Measurements from ENCODE around the gene NAA80. TPM values are rescaled to one million over a fixed set of nuclear protein-coding genes. Genes with fewer than 3 reads are reported as not detected.
A peak's percentile ranks its signal among the peaks of the same experiment; 100 is the strongest.
"Not testable (repeated sequence)": the region's sequence is repeated elsewhere in the genome, so short reads cannot be mapped to it uniquely, and the experiment has no call there.

Gene NAA80
- total and polyA plus RNA-seq, 12 donors: 6.4 to 13.5 (median 8.2) TPM

DNA sequence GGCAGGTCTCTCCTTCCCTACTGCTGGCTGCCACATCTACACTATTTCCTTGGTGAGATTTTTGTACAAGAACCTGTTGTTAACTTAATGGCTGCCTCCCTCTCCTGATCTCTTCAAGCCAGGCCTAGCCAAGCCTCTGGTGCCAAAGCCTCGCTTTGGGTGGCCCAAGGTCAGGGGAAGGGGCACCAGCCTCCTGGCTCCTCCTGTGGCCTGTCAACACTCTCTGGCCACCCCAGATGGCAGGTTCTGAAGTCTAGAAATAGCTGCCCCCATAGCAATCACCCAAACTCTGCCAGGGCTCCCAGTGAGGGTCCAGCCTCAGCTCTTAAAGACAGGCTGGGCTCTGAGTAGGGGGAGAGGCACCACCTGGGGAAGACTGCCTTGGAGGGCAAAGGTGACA, 11.9 kb downstream of the NAA80 start:
- Histone ChIP-seq H3K4me1 (peaks cover 10 to 57% (median 37%) of the 10 kb centered on the region in 9 donors), H3K4me3 (no peak overlapping the region), H3K36me3 (peaks cover 0 to 43% (median 28%) of the 10 kb centered on the region in 9 donors), H3K27me3 (no peaks in the 10 kb centered on the region), H3K27ac (peak overlapping the region in 9 of 10 donors; percentile 42 to 88 (median 79)), H3K9me3 (no peaks in the 10 kb centered on the region)
- ATAC-seq: peak; percentile 38 to 71 (median 55)
- no peak for TF ChIP-seq CTCF (IDR thresholded peaks at IDR 0.05)
- intact Hi-C loops (cut with DNase I): no loop called here
- WGBS, 2 donors: 56 to 71% methylated on average over 1 of the region's 1 CpG
- DNase-seq: peak; percentile 61 to 68

GRCh38 chr3:50286322-50287227, 12.6 kb downstream of the NAA80 start:
- intact Hi-C loops (cut with DNase I): no loop called here
- no peak for TF ChIP-seq CTCF (IDR thresholded peaks at IDR 0.05)
- H3K9me3 ChIP-seq: no peaks in the 10 kb centered on the region
- H3K4me1 ChIP-seq: peaks cover 9 to 54% (median 32%) of the 10 kb centered on the region in 9 donors
- H3K27me3 ChIP-seq: no peaks in the 10 kb centered on the region
- no peak overlapping the region for H3K4me3 ChIP-seq
- no peak for DNase-seq
- peaks cover 0 to 43% (median 28%) of the 10 kb centered on the region in 9 donors for H3K36me3 ChIP-seq
- WGBS, 2 donors: 85% methylated on average over 28 of the region's 28 CpGs
- peak in 2 of 8 donors; percentile 2 to 10 for ATAC-seq
- H3K27ac ChIP-seq: peak overlapping the region in 9 of 10 donors; percentile 42 to 88 (median 79)

DNA sequence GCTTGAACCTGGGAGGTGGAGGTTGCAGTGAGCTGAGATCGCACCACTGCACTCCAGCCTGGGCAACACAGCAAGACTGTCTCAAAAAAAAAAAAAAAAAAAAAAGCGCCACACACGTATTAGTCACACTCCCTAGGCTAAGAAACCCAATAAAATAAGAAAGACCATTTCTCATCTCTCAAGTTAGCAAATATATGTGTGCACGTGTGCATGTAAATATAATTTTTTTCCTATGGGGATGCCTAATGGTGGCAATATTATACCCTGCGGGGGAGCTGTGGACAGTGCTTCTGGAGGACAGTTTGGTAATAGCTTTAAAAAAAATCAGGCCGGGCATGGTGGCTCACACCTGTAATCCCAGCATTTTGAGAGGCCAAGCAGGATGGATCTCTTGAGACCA, 15.1 kb downstream of the NAA80 start:
- ATAC-seq; H3K4me3 ChIP-seq; DNase-seq; intact Hi-C loops (cut with DNase I); H3K27me3 ChIP-seq; H3K9me3 ChIP-seq; H3K27ac ChIP-seq: not testable (repeated sequence)
- H3K4me1 ChIP-seq: peaks cover 0 to 54% (median 25%) of the 10 kb centered on the region in 9 donors
- WGBS, 2 donors: 86 to 90% methylated on average over 6 of the region's 6 CpGs
- H3K36me3 ChIP-seq: peaks cover 0 to 29% (median 18%) of the 10 kb centered on the region in 9 donors

- Histone ChIP-seq H3K27ac (peak overlapping the region; percentile 21 to 92 (median 85)), H3K9me3 (no peaks in the 10 kb centered on the region), H3K27me3 (peaks cover 0 to 34% (median 9%) of the 10 kb centered on the region in 7 donors), H3K36me3 (peaks cover 0 to 8% (median 0%) of the 10 kb centered on the region in 9 donors), H3K4me3 (peak overlapping the region in 9 of 10 donors; percentile 26 to 52 (median 43)), H3K4me1 (peaks cover 4 to 47% (median 19%) of the 10 kb centered on the region in 9 donors)
- ATAC-seq (peak; percentile 14 to 58 (median 32)), DNase-seq (no peak)
- 63 to 67% methylated on average over 8 of the region's 8 CpGs for WGBS, 2 donors
- no peak for TF ChIP-seq CTCF (IDR thresholded peaks at IDR 0.05)
- intact Hi-C loops (cut with DNase I): loop anchor here in 1 of 10 donors (10.0 kb wide), 1 partner anchor 155 kb away; no protein-coding TSS in a partner anchor
These were observed 19.8 kb downstream of the NAA80 start for GRCh38 chr3:50279255-50280016.
